HG02840 (cell line): ENCODE data around the gene ERRFI1.
"Not testable (repeated sequence)": the region's sequence is repeated elsewhere in the genome, so short reads cannot be mapped to it uniquely, and the experiment has no call there.

Experiments used
- ATAC-seq: cut with Tn5 transposase; IDR thresholded peaks from one replicate; pipeline ENCODE4 v1.9.1; 2021; ENCODE audit warnings: mild to moderate bottlenecking, moderate library complexity, moderate number of reproducible peaks; ENCODE audit not compliant: unreplicated experiment, low FRiP score

ERRFI1 gene

DNA sequence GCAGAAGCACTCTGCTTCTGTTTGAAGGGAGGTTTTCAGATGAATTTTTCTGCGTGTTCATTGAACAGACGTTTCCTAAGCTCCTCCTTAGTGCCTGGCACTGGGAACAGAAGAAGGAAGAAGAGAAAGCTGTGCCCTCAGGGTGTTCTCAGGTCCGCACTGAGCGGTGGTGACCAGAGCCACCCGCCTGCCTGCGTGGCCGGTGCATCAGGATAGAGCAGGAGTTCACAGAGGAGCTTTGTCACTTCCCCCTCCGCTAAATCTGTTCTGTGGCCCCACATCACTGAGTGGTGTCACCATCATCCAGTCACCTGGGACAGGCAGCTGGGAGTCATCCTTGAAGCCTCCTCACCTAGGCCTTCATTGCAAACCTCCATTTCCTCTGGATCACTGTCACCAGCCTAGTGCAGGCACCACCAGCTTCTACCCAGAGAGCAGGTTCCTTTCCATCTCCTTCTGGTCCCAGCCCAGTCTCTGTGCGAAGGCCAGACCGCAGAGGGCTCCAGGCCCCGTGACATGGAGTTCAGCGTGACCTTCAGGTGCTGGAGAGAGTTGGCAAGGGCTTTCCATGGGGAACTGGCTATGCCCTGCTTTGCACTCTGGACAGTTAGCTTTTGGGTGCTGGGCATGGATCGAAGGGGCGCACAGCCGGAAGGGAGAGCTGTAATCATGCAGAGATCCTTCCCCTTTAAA lies 42.9 kb downstream of the ERRFI1 start:
- no peak for ATAC-seq

DNA sequence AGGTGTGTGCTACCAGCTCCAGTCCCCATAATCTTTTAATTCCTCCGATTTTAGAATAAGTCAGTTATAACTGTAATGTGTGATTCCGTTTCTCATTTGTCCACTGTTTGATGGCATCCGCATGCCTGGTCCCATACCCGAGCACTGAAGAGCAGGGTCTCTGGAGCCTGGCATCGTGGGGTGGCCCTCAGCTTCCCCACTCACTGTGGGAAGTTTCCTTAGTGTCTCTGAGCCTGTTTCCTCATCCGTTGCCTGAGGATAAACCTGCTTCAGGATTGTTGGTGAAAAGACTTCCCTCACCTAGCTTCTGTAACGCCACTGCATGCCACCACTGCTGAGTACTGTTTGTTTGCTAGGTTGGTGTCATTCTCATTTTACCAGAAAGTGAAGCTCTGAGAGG lies 45.1 kb downstream of the ERRFI1 start:
- no peak for ATAC-seq

DNA sequence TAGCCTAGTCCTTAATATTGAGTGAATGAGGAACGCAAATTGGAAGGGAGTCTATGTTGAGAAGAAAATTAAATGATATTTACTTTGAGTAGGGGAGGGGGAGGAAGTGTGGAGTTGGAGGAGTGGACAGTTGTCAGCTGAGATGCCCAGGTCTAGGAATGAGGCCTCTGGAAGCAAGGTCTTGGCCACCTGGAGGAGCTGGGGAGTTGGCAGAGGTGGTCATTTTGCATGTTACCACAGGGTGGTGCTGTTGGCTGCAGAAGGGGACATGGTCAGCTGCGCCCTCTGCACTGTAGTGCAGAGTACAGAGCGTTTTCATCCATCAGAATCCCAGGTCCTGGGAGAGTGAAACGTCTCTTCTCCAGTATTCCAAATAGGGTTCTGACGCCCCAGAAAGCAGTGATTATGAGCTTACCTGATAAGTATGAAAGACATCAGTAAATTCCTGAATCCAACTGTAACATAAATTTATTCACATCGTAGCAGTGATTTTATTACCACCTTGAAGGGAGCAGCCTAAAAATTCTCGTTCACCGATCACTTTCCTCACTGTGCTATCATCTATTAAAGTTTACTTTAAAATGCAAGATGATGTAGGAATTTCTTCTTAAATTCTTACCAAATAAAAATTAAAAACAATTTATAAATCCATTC lies 50.8 kb downstream of the ERRFI1 start:
- no peak for ATAC-seq

DNA sequence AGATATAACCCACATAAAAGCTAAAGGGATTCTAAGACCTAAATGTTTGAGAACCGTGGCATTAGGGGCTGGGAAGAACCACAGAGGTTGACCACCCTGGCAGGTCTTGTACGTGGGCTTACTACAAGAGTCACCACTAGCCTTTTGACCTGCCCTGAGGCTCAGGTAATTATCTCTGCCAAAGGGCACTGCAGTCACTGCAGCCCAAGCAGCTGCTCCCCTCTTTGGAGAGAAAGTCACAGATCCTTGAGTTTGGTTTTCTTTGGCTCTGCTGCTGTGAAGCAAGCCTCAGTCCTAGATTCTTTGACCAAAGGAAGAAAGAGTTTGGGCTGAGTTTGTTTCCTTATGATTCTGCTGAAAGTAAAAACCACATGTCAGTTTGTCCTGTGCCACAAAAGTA lies 53.0 kb downstream of the ERRFI1 start:
- no peak for ATAC-seq

DNA sequence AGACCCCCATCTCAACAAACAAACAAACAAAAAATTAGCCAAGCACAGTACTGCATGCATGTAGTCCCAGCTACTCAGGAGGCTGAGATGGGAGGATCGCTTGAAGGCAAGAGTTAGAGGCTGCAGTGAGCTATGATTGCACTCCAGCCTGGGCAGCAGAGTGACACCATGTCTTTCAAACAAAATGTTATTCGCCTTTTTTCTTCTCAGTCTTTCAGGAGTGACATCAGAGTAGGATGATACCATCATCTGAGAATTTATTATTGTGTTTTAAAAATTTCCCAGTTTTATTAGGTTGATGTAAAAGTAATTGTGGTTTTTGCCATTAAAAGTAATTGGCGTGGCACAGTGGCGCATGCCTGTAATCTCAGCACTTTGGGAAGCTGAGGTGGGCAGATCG lies 53.8 kb downstream of the ERRFI1 start:
- no peak for ATAC-seq

DNA sequence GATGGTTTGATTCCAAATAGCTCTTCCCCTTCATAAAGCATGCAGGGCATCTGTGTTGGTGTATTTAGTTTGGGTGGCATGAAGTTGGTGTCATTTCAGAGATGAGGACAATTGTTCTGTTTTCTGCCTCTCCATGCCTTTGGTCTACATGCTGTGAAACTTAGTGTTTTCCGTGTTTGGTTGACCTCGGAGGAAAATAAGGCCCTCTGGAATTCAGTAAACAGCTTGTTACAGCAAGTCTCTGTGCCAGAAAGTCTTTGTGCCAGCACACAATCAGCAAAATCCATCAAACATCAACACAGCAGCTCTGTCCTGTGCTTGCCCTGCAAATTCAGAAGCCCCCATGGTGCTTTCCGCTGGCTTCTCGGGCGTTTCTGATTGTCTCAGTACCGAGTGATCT lies 55.1 kb downstream of the ERRFI1 start:
- ATAC-seq: no peak

DNA sequence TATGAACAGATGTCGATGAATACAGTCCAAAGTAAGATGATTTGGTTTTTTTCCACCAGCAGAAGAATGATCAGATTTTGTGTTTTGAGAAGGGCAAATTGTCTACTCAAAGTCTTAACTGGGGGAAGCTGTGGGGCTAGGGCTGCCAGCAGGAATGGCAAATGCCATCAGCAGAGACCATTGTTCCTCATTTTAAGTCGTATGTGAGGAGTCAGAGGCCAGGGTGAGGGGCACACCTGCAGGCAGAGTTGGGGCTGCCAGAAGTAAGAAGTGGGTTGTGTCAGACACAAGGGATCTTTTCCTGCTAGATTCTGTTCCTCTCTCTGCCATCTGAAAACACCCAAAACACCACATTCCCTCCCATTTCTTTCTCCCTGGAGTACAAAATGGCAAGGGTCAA lies 55.9 kb downstream of the ERRFI1 start:
- ATAC-seq: no peak

DNA sequence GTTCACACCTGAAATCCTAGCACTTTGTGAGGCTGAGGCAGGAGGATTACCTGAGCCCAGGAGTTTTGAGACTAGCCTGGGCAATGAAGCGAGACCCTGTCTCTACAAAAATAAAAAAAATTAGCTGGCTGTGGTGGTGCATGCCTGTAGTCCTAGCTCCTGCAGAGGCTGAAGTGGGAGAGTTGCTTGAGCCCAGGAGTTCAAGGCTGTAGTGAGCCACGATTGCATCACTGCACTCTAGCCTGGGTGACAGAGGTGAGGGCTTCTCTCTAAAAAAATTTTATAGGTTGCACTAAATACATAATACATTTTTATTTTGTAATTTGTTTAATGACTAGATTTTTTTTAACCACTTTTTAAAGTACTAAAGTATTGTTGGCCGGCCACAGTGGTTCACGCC lies 58.5 kb downstream of the ERRFI1 start:
- no peak for ATAC-seq

DNA sequence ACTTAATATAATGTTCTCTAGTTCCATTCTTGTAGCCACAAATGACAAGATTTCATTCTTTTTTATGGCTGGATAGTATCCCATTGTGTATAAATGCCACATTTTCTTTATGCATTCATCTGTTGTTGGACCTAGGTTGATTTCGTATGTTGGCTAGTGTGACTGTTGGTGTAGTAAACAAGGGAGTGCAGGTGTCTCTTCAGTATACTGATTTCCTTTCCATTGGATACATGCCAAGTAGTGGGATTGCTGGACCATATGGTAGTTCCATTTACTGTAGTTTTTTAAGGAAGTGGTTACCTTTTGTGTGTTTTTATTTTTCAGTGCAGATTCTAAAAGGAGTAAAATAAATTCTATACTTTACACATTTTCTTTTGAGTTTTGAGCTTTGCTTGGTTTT lies 58.9 kb downstream of the ERRFI1 start:
- ATAC-seq: no peak

DNA sequence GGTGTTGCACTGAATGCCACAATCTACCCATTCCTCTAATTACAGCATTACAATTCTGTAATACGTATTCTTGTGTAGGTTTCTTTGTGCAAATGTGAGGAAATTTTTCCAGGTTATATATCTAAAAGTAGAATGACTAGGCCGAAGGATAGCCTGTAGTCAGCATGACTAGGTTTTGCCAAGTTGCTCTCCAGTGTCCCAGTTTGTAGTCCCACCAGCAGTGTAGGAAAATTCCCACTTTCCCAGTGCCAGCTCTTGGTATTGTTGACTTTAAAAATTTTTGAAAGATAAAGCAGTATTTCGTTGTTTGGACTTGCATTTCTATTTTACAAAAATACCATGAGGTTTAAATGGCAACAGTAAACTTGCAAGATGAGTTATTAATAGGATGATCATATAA lies 61.6 kb downstream of the ERRFI1 start:
- ATAC-seq: no peak

DNA sequence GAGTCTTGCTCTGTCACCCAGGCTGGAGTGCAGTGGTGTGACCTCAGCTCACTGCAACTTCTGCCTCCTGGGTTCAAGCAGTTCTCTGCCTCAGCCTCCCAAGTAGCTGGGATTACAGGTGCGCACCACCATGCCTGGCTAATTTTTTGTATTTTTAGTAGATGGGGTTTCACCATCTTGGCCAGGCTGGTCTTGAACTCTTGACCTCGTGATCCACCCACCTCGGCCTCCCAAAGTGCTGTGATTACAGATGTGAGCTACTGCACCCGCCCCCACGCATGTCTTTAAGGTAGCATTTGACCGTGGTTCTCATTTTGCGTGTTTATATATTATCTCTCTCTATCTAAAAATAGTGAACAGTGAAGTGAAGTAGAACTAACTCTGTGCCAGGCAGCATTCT lies 62.3 kb downstream of the ERRFI1 start:
- not testable (repeated sequence) for ATAC-seq

DNA sequence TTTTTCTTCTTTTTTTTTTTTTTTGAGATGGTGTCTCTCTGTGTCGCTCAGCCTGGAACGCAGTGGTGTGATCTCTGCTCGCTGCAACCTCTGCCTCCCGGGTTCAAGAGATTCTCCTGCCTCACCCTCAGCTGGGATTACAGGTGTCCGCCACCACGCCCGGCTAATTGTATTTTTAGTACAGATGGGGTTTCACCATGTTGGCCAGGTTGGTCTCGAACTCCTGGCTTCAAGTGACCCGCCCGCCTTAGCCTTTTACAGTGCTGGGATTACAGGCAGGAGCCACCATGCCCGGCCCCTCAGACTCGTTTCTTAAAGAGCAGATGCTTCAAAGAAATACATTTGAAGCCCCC lies 62.8 kb downstream of the ERRFI1 start:
- ATAC-seq: not testable (repeated sequence)

DNA sequence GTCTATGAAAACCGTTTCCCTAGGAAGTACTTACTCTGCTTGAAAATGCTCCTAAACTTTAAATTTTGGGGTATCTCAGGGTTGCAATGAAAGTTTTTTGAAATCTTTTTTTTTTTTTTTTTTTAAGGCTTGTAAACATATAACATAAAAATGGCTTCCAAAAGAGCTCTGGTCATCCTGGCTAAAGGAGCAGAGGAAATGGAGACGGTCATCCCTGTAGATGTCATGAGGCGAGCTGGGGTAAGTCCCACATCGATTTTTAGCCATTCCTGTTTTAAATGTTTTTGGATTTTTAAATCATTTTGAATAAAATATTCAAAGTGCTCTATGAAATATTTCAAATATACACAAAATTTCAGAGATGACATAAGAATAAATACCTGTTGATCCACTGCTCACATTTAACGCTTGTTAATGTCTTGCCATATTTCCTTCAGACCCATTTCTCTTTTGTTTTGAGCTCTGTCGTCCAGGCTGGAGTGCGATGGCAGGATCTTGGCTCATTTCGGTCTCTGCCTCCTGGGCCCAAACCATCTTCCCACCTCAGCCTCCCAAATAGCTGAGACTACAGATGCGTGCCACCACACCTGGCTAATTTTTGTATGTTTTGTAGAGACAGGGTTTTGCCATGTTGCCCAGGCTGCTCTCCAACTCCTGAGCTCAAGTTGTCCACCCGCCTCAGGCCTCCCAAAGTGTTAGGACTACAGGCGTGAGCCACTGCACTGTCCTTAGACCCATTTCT lies 63.3 kb downstream of the ERRFI1 start:
- ATAC-seq: no peak

DNA sequence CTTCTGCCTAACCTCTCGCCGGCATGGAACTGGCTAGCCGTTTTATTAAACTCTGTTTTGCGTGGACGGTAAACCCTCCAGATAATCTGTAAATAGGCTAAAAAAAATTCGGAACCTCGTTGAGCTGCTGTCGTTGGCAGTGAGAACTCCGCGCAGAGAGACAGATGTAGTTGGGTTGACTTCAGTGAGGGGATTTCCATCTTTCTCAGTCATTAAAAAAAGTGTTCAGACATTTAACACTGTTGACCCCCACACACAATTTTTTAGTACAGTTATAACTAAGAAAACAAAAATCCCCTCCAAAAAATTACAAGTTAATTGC lies 64.1 kb downstream of the ERRFI1 start:
- ATAC-seq: peak; percentile 2
